ENCODE data around the gene AMT.

DNA sequence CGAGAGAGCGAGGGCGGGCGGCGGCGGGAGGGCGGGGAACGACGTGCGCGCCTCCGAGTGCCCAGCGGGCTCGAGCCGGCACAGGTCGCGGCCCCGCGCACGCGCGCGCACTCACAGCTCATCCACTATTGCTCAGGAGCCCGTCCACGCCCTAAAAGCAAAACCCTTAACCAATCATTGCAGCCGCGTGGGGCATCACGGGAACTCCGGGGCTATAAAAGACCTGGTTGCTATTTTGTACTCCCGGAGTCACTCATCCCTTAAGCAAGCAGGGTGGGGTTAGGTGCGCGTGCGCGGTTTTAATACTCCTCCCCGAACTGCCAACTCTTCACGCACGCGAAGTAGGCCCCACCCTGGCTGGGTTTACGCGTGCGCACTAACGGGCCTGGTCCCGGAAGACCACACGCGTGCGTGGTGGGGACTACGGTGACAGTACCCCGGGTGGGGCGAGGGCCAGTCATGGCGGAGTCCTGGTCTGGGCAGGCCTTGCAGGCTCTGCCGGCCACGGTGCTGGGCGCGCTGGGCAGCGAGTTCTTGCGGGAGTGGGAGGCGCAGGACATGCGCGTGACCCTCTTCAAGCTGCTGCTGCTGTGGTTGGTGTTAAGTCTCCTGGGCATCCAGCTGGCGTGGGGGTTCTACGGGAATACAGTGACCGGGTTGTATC lies 10.2 kb downstream of the AMT start, which contains the start of the genes RHOA and TCTA:
- TF ChIP-seq, protein P1, sequence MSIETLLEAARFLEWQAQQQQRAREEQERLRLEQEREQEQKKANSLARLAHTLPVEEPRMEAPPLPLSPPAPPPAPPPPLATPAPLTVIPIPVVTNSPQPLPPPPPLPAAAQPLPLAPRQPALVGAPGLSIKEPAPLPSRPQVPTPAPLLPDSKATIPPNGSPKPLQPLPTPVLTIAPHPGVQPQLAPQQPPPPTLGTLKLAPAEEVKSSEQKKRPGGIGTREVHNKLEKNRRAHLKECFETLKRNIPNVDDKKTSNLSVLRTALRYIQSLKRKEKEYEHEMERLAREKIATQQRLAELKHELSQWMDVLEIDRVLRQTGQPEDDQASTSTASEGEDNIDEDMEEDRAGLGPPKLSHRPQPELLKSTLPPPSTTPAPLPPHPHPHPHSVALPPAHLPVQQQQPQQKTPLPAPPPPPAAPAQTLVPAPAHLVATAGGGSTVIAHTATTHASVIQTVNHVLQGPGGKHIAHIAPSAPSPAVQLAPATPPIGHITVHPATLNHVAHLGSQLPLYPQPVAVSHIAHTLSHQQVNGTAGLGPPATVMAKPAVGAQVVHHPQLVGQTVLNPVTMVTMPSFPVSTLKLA (IDR thresholded peaks at IDR 0.05): peak; percentile 72
- TF ChIP-seq, protein P2, sequence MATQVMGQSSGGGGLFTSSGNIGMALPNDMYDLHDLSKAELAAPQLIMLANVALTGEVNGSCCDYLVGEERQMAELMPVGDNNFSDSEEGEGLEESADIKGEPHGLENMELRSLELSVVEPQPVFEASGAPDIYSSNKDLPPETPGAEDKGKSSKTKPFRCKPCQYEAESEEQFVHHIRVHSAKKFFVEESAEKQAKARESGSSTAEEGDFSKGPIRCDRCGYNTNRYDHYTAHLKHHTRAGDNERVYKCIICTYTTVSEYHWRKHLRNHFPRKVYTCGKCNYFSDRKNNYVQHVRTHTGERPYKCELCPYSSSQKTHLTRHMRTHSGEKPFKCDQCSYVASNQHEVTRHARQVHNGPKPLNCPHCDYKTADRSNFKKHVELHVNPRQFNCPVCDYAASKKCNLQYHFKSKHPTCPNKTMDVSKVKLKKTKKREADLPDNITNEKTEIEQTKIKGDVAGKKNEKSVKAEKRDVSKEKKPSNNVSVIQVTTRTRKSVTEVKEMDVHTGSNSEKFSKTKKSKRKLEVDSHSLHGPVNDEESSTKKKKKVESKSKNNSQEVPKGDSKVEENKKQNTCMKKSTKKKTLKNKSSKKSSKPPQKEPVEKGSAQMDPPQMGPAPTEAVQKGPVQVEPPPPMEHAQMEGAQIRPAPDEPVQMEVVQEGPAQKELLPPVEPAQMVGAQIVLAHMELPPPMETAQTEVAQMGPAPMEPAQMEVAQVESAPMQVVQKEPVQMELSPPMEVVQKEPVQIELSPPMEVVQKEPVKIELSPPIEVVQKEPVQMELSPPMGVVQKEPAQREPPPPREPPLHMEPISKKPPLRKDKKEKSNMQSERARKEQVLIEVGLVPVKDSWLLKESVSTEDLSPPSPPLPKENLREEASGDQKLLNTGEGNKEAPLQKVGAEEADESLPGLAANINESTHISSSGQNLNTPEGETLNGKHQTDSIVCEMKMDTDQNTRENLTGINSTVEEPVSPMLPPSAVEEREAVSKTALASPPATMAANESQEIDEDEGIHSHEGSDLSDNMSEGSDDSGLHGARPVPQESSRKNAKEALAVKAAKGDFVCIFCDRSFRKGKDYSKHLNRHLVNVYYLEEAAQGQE (IDR thresholded peaks at IDR 0.05; ENCODE audit: borderline replicate concordance in 1 of 2, low read depth in 1 of 2, low read length in 2 of 2): no peak
- TF ChIP-seq MYNN (CRISPR knock-in tag; IDR thresholded peaks at IDR 0.05; ENCODE audit: low read depth) (0 out of 2 replicates have a peak, but pooled peaks have one; percentile 90), POLR2AphosphoS5 (IDR thresholded peaks at IDR 0.05; ENCODE audit: low read depth, low read length) (peak; percentile 99), TMF1 (CRISPR knock-in tag; IDR thresholded peaks at IDR 0.05; ENCODE audit: low read depth) (no peak), ZNF546 (CRISPR knock-in tag; conservative IDR thresholded peaks at IDR 0.05) (no peak)

Data from HepG2 (cell line).